ENCODE measurements around the gene EPPIN. TPM values are rescaled to one million over a fixed set of nuclear protein-coding genes. Genes with fewer than 3 reads are reported as not detected.
A peak's percentile ranks its signal among the peaks of the same experiment; 100 is the strongest.

The EPPIN gene
- polyA plus RNA-seq, 1 donor: not detected

GRCh38 chr20:45539382-45539781, 7.8 kb downstream of the EPPIN start, which contains the start of gene WFDC6:
Gene WFDC6 (minus strand): TSS chr20:45539482. CDS start chr20:45539407, 75 bp downstream.
- Histone ChIP-seq H3K36me3 (ENCODE audit: control insufficient read depth, insufficient read depth, low read length) (no peaks in the 10 kb centered on the region), H3K27me3 (ENCODE audit: control insufficient read depth, insufficient read depth, low read length) (peaks cover 14% of the 10 kb centered on the region), H3K9me3 (ENCODE audit: control insufficient read depth, low read depth, low read length) (no peaks in the 10 kb centered on the region), H3K4me3 (ENCODE audit: low read length) (no peak within 1 kb of the TSS), H3K4me1 (ENCODE audit: control insufficient read depth, insufficient read depth, low read length) (no peaks in the 10 kb centered on the region), H3K27ac (ENCODE audit: low read length) (no peak within 1 kb of the TSS)
- WGBS (ENCODE audit: insufficient coverage, low lambda C conversion rate): no CpG with 5 or more reads among the region's 2 CpGs
- no peak for DNase-seq

DNA sequence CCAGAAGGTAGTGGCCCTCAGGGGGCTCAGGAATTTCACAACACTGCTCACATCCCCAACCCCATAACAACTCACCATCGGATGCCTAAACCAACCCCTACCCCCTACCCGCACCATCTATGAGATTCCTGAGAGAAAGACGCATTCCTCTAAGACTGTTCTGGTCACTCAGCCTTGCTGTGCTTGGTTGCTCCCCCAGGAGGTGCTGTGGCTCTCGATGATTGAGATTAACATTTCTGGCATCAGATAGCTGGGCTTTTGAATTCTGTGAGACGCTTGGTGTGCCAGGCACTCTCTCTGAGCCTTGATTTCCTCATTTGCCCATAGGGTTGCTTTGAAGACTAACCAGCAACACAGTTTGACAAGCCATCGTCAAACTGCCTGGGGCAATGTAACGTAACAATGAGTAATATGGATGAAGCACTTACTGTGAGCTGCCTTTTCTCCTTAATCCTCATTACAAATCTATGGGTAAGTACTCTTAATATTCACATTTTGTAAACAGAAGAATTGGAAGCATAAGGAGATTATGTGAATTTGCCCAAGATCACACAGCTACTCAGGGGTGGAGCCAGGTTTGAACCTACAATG, 8.9 kb downstream of the EPPIN start:
- Histone ChIP-seq H3K27me3 (ENCODE audit: control insufficient read depth, insufficient read depth, low read length) (peaks cover 10% of the 10 kb centered on the region), H3K4me3 (ENCODE audit: low read length) (no peak overlapping the region), H3K36me3 (ENCODE audit: control insufficient read depth, insufficient read depth, low read length) (no peaks in the 10 kb centered on the region), H3K4me1 (ENCODE audit: control insufficient read depth, insufficient read depth, low read length) (no peaks in the 10 kb centered on the region), H3K27ac (ENCODE audit: low read length) (no peak overlapping the region), H3K9me3 (ENCODE audit: control insufficient read depth, low read depth, low read length) (no peaks in the 10 kb centered on the region)
- WGBS (ENCODE audit: insufficient coverage, low lambda C conversion rate): 80% methylated on average over 1 of the region's 7 CpGs
- DNase-seq: no peak

- Histone ChIP-seq H3K4me1 (ENCODE audit: control insufficient read depth, insufficient read depth, low read length) (no peaks in the 10 kb centered on the region), H3K36me3 (ENCODE audit: control insufficient read depth, insufficient read depth, low read length) (no peaks in the 10 kb centered on the region), H3K27ac (ENCODE audit: low read length) (no peak overlapping the region), H3K9me3 (ENCODE audit: control insufficient read depth, low read depth, low read length) (no peaks in the 10 kb centered on the region), H3K27me3 (ENCODE audit: control insufficient read depth, insufficient read depth, low read length) (peaks cover 7% of the 10 kb centered on the region), H3K4me3 (ENCODE audit: low read length) (no peak overlapping the region)
- DNase-seq: no peak
- WGBS (ENCODE audit: insufficient coverage, low lambda C conversion rate): 67% methylated on average over 3 of the region's 4 CpGs
These were observed 19.9 kb downstream of the EPPIN start for GRCh38 chr20:45527294-45527693.

DNA sequence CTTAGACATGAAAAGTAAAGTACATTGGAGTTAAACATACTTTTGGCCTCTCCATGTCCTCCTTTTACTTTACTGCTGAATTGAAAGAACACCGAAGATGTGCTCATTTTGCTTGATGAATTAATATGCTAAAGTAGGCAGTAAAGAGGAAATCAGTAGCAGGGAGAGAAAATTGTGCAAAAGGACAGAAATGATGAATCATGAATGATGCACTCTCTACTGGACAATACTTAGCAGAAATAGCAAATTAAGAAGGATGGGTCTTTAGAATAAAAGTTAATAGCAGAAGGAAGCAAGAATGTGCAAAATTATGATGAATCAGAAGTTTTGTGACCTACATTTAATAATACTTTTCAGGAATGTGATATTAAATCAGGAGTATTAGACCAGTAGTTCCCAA, 23.4 kb downstream of the EPPIN start:
- Histone ChIP-seq H3K4me1 (ENCODE audit: control insufficient read depth, insufficient read depth, low read length) (no peaks in the 10 kb centered on the region), H3K36me3 (ENCODE audit: control insufficient read depth, insufficient read depth, low read length) (no peaks in the 10 kb centered on the region), H3K4me3 (ENCODE audit: low read length) (no peak overlapping the region), H3K27me3 (ENCODE audit: control insufficient read depth, insufficient read depth, low read length) (peaks cover 7% of the 10 kb centered on the region), H3K9me3 (ENCODE audit: control insufficient read depth, low read depth, low read length) (no peaks in the 10 kb centered on the region), H3K27ac (ENCODE audit: low read length) (no peak overlapping the region)
- WGBS (ENCODE audit: insufficient coverage, low lambda C conversion rate): no CpG with 5 or more reads among the region's 1 CpG
- DNase-seq: no peak

- no peaks in the 10 kb centered on the region for H3K9me3 ChIP-seq (ENCODE audit: control insufficient read depth, low read depth, low read length)
- no peak overlapping the region for H3K27ac ChIP-seq (ENCODE audit: low read length)
- WGBS (ENCODE audit: insufficient coverage, low lambda C conversion rate): 80% methylated on average over 1 of the region's 2 CpGs
- no peak overlapping the region for H3K4me3 ChIP-seq (ENCODE audit: low read length)
- no peaks in the 10 kb centered on the region for H3K4me1 ChIP-seq (ENCODE audit: control insufficient read depth, insufficient read depth, low read length)
- peaks cover 5% of the 10 kb centered on the region for H3K27me3 ChIP-seq (ENCODE audit: control insufficient read depth, insufficient read depth, low read length)
- DNase-seq: no peak
- H3K36me3 ChIP-seq (ENCODE audit: control insufficient read depth, insufficient read depth, low read length): no peaks in the 10 kb centered on the region
These were observed 28.9 kb downstream of the EPPIN start for GRCh38 chr20:45518282-45518681.

GRCh38 chr20:45515147-45515913, 31.9 kb downstream of the EPPIN start, which contains the start of gene SPINT3:
Gene SPINT3 (minus strand): TSS chr20:45515622. CDS start chr20:45515608, 14 bp downstream.
- H3K36me3 ChIP-seq (ENCODE audit: control insufficient read depth, insufficient read depth, low read length): no peaks in the 10 kb centered on the region
- H3K27ac ChIP-seq (ENCODE audit: low read length): no peak within 1 kb of the TSS
- H3K27me3 ChIP-seq (ENCODE audit: control insufficient read depth, insufficient read depth, low read length): peaks cover 11% of the 10 kb centered on the region
- no peak within 1 kb of the TSS for H3K4me3 ChIP-seq (ENCODE audit: low read length)
- DNase-seq: no peak
- H3K4me1 ChIP-seq (ENCODE audit: control insufficient read depth, insufficient read depth, low read length): no peaks in the 10 kb centered on the region
- no peaks in the 10 kb centered on the region for H3K9me3 ChIP-seq (ENCODE audit: control insufficient read depth, low read depth, low read length)
- WGBS (ENCODE audit: insufficient coverage, low lambda C conversion rate): no CpG with 5 or more reads among the region's 5 CpGs

DNA sequence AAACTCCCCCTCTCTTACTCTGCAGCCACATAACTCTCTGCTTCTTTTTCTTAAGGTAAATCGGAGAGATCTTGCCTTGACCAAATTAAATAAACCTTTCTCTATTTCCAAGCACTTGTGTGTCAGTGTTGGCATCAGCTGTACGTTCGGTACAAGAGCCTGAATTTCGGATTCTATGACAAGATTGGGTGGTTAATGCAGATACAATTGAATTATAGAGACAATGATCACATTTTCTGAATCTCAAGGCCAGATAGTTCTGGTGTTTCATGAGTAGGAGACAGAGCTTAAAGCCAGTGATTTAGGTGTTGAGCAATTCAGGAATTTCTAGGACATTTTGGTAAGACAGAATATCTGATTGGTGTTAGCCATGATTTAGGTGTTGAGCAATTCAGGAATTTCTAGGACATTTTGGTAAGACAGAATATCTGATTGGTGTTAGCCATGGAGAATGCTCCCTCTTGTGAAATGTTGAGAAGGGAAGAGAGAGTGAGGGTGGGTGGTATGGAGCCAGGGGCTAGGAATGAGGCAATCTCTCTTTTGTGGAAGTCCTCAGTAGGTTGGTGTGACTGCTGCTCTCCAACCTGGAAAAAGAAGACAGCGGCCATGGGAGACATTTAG, 36.8 kb downstream of the EPPIN start:
- Histone ChIP-seq H3K4me3 (ENCODE audit: low read length) (no peak overlapping the region), H3K27me3 (ENCODE audit: control insufficient read depth, insufficient read depth, low read length) (peaks cover 11% of the 10 kb centered on the region), H3K36me3 (ENCODE audit: control insufficient read depth, insufficient read depth, low read length) (no peaks in the 10 kb centered on the region), H3K27ac (ENCODE audit: low read length) (no peak overlapping the region), H3K4me1 (ENCODE audit: control insufficient read depth, insufficient read depth, low read length) (no peaks in the 10 kb centered on the region), H3K9me3 (ENCODE audit: control insufficient read depth, low read depth, low read length) (no peaks in the 10 kb centered on the region)
- no CpG with 5 or more reads among the region's 5 CpGs for WGBS (ENCODE audit: insufficient coverage, low lambda C conversion rate)
- no peak for DNase-seq

GRCh38 chr20:45509091-45509490, 38.1 kb downstream of the EPPIN start:
- H3K27me3 ChIP-seq (ENCODE audit: control insufficient read depth, insufficient read depth, low read length): peaks cover 11% of the 10 kb centered on the region
- H3K36me3 ChIP-seq (ENCODE audit: control insufficient read depth, insufficient read depth, low read length): no peaks in the 10 kb centered on the region
- H3K4me3 ChIP-seq (ENCODE audit: low read length): no peak overlapping the region
- H3K27ac ChIP-seq (ENCODE audit: low read length): no peak overlapping the region
- no peaks in the 10 kb centered on the region for H3K4me1 ChIP-seq (ENCODE audit: control insufficient read depth, insufficient read depth, low read length)
- no CpG with 5 or more reads among the region's 4 CpGs for WGBS (ENCODE audit: insufficient coverage, low lambda C conversion rate)
- no peak for DNase-seq
- no peaks in the 10 kb centered on the region for H3K9me3 ChIP-seq (ENCODE audit: control insufficient read depth, low read depth, low read length)

DNA sequence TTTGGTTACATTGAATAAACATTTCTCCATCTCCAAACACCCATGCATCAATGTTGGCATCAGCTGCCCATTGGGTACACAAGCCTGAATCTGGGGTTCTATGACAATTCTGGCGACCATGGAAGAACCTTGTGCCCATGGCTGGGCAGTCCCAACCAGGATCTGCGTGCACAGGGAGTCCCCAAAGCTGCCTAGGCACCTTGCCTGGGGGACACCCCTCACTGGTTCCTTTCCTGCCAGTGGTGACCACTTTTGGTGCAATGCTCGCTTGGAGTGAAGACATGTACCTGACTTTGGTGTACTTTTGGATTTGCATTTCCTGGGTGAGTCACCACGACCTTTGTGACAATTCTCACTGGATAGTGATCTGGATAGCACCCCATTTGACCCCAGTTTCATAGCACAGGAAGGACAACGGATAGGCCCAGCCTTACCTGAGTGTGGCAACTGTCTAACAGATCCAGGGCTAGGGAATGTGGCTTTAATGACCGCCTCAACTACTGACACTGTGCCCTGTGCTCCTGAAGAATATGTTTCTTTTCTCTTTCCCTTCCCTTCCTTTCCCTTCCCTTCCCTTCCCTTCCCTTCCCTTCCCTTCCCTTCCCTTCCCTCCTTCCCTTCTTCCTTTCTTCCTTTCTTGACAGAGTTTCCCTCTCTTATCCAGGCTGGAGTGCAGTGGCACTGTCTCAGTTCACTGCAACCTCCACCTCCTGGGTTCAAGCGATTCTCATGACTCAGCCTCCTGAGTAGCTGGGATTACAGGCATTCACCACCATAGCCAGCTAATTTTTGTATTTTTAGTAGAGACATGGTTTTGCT, 38.9 kb downstream of the EPPIN start:
- Histone ChIP-seq H3K27me3 (ENCODE audit: control insufficient read depth, insufficient read depth, low read length) (peaks cover 6% of the 10 kb centered on the region), H3K4me1 (ENCODE audit: control insufficient read depth, insufficient read depth, low read length) (no peaks in the 10 kb centered on the region), H3K9me3 (ENCODE audit: control insufficient read depth, low read depth, low read length) (no peaks in the 10 kb centered on the region), H3K36me3 (ENCODE audit: control insufficient read depth, insufficient read depth, low read length) (no peaks in the 10 kb centered on the region), H3K27ac (ENCODE audit: low read length) (no peak overlapping the region), H3K4me3 (ENCODE audit: low read length) (no peak overlapping the region)
- WGBS (ENCODE audit: insufficient coverage, low lambda C conversion rate): no CpG with 5 or more reads among the region's 7 CpGs
- DNase-seq: peak; percentile 3 to 9

All from large intestine (tissue), 3 donors.